HepG2 (cell line): ENCODE data around the gene RANBP3L. TPM values are rescaled to one million over a fixed set of nuclear protein-coding genes. Genes with fewer than 3 reads are reported as not detected.
A peak's percentile ranks its signal among the peaks of the same experiment; 100 is the strongest.

Experiments
- ATAC-seq: fragments of 200-7000 bp; cut with Tn5 transposase; 3 replicates; pipeline ENCODE4 v1.9.1; 2020; ENCODE audit warnings: mild to moderate bottlenecking, moderate library complexity
- BruUV-seq: library from RNA; stranded (reverse); fragments of 400-500 nt; replicated peaks from 2 replicates; lab custom pipeline; 2021; lab: Mats Ljungman, UMichigan
- CTCF ChIA-PET: fragments of 300-600 bp; formaldehyde crosslinking; extraction: SDS; loops from one replicate; lab custom pipeline; 2021; ENCODE audit warnings: low total read pairs, inconsistent platforms, low intra/inter-chr PET ratio; lab: Yijun Ruan, JAX
- POLR2A ChIA-PET: fragments of 350-600 bp; sonication (Branson Sonifier 250); formaldehyde crosslinking; loops from one replicate; lab custom pipeline; 2020; ENCODE audit warnings: antibody characterized with exemption, inconsistent platforms; lab: Yijun Ruan, JAX
- DNase-seq: peaks from one replicate; pipeline ENCODE4 v3.0.0-alpha.2; 2015; ENCODE audit warnings: low spot score
- FAIRE-seq: peaks from 3 replicates; lab custom pipeline; 2011; peaks lifted over from hg19 to GRCh38; lab: Jason Lieb, UNC
- H2AFZ ChIP-seq: one replicate; pipeline ENCODE4 v1.6.1; 2011; ENCODE audit warnings: low read length, inconsistent platforms
- H3K27ac ChIP-seq: fragments of 300-600 bp; 3 replicates; pipeline ENCODE4 v1.8.0; 2011; ENCODE audit warnings: mixed run types, mild to moderate bottlenecking, mixed read lengths, low read length, inconsistent platforms; ENCODE audit not compliant: insufficient read depth; ENCODE audit errors: extremely low read length
- H3K27me3 ChIP-seq, 2 experiments: fragments of 200-600 bp in 1 of 2; 2 replicates in 1 of 2; 3 replicates in 1 of 2; pipeline versions ENCODE4 v1.6.0 to v1.8.0; 2011; ENCODE audit warnings: low read length in 2 of 2, mild to moderate bottlenecking in 2 of 2, moderate library complexity in 2 of 2, inconsistent platforms in 1 of 2; ENCODE audit not compliant: insufficient read depth in 2 of 2, control insufficient read depth in 1 of 2
- H3K36me3 ChIP-seq, 2 experiments: fragments of 200-600 bp in 1 of 2; replicated peaks in 1 of 2; 2 replicates in 1 of 2; 3 replicates in 1 of 2; pipeline versions ENCODE4 v1.5.1 to v1.8.0; 2011; ENCODE audit warnings: low read length in 2 of 2, inconsistent platforms in 1 of 2; ENCODE audit not compliant: insufficient read depth in 2 of 2, control insufficient read depth in 1 of 2
- H3K4me1 ChIP-seq: 2 replicates; pipeline ENCODE4 v1.5.1; 2012; ENCODE audit warnings: low read length, inconsistent platforms; ENCODE audit not compliant: insufficient read depth
- H3K4me2 ChIP-seq: 2 replicates; pipeline ENCODE4 v1.6.0; 2011; ENCODE audit warnings: low read depth, low read length, inconsistent platforms
- H3K4me3 ChIP-seq, 3 experiments: fragments of 200-600 bp in 1 of 3; sonication (generic), shearing (Covaris generic) in 1 of 3; replicated peaks in 1 of 3; 2 replicates each; pipeline ENCODE4 v1.5.1; 2011 to 2016; ENCODE audit warnings: low read length in 3 of 3, inconsistent platforms in 2 of 3, low read depth in 2 of 3, mild to moderate bottlenecking in 2 of 3, control low read depth in 1 of 3, mixed read lengths in 1 of 3; ENCODE audit not compliant: insufficient read depth in 1 of 3
- H3K79me2 ChIP-seq: one replicate; pipeline ENCODE4 v1.6.1; 2011; ENCODE audit warnings: low read length, inconsistent platforms; ENCODE audit not compliant: insufficient read depth
- H3K9ac ChIP-seq: 2 replicates; pipeline ENCODE4 v1.6.0; 2011; ENCODE audit warnings: mild to moderate bottlenecking, low read depth, low read length, inconsistent platforms; ENCODE audit not compliant: insufficient read depth
- H3K9me3 ChIP-seq: 2 replicates; pipeline ENCODE4 v1.5.1; 2012; ENCODE audit warnings: mild to moderate bottlenecking, low read length
- H4K20me1 ChIP-seq: 2 replicates; pipeline ENCODE4 v1.6.0; 2011; ENCODE audit warnings: inconsistent platforms, mild to moderate bottlenecking, low read length, moderate library complexity; ENCODE audit not compliant: insufficient read depth
- EHMT2 ChIP-seq: fragments of 200-600 bp; sonication (generic); IDR thresholded peaks from 2 replicates; pipeline ENCODE4 v1.7.0; 2017; ENCODE audit warnings: antibody characterized with exemption, low read depth, low read length, borderline replicate concordance
- GTF2F1 ChIP-seq: fragments of 150-350 bp; IDR thresholded peaks from 2 replicates; pipeline ENCODE4 v1.6.1; 2014; ENCODE audit warnings: low read length
- MAFF ChIP-seq: IDR thresholded peaks from 2 replicates; pipeline ENCODE4 v1.6.1; 2011; ENCODE audit warnings: low read depth, low read length, improper control_type of control experiment
- MAFK ChIP-seq, 2 experiments: IDR thresholded peaks in 1 of 2; conservative IDR thresholded peaks in 1 of 2; 2 replicates each; pipeline ENCODE4 v1.6.1; 2011; ENCODE audit warnings: improper control_type of control experiment in 2 of 2, low read length in 2 of 2
- WGBS: methylation state at CpG from one replicate; pipeline ENCODE4 v1.1.6; 2017; ENCODE audit warnings: low lambda C conversion rate; 5-methylcytosine and 5-hydroxymethylcytosine counted together
- in situ Hi-C: cut with HindIII; loops from 2 replicates; pipeline ENCODE4 v1.10.0; 2017; ENCODE audit warnings: low pct_unique_long_range_greater_than_20kb; ENCODE audit not compliant: extremely low pct_ligation_motif_present
- intact Hi-C: fragments of 100-400 bp; cut with micrococcal nuclease; formaldehyde crosslinking; loops from one replicate; pipeline ENCODE4 v1.10.0; 2022; ENCODE audit not compliant: unreplicated experiment
- polyA plus RNA-seq, 8 experiments: library from polyadenylated mRNA; depleted of rRNA in 3 of 8; stranded (reverse) in 7 of 8; unstranded in 1 of 8; fragments of >200 nt; fragmentation: Illumina TruSeq in 4 of 8; extraction: Trizol in 4 of 8; gene quantifications; 2 replicates each; pipeline versions ENCODE4 v1.2.1 to v1.2.3, GENCODE V29; 2011 to 2016; ENCODE audit warnings: low read depth in 4 of 8, missing spikeins in 1 of 8, mixed read lengths in 1 of 8; ENCODE audit not compliant: insufficient read depth in 1 of 8
- total RNA-seq, 5 experiments: library from RNA; depleted of rRNA; stranded (reverse); fragments of >200 nt; fragmentation: Illumina TruSeq; extraction: Trizol; gene quantifications; 2 replicates each; pipeline ENCODE4 v1.2.3, GENCODE V29; 2016; ENCODE audit warnings: low read depth in 1 of 5

The RANBP3L gene
- total and polyA plus RNA-seq, 2 of the 13 experiments (the other 11 are each of a cell fraction or from before 2014, with no cell fraction given), result 0.09 TPM; not detected in 1

GRCh38 chr5:36222620-36223019 lies 79.1 kb downstream of the RANBP3L start:
- ATAC-seq, result no peak
- Histone ChIP-seq H3K36me3 (peaks cover 6 to 64% of the 10 kb centered on the region in 2 experiments), H3K79me2 (no peaks in the 10 kb centered on the region), H3K4me2 (no peak overlapping the region), H3K27me3 (no peaks in the 10 kb centered on the region), H3K9ac (no peak overlapping the region), H4K20me1 (no peaks in the 10 kb centered on the region), H3K9me3 (no peaks in the 10 kb centered on the region), H3K4me3 (no peak overlapping the region), H3K4me1 (peaks cover under 1% of the 10 kb centered on the region; the same call in 1 of the 2 replicates), H3K27ac (no peak overlapping the region), H2AFZ (no peak overlapping the region)
- FAIRE-seq, result no peak
- in situ Hi-C loops, result no loop called here
- ChIA-PET POLR2A (no interaction called here), CTCF (no interaction called here)
- BruUV-seq, result no TSS peak
- no peak for TF ChIP-seq EHMT2
- intact Hi-C loops, result no loop called here
- WGBS, result 100% methylated on average over 1 of the region's 1 CpG
- no peak for DNase-seq

- DNase-seq (no peak), ATAC-seq (no peak), FAIRE-seq (no peak)
- H3K79me2 ChIP-seq, result no peaks in the 10 kb centered on the region
- in situ Hi-C loops, result no loop called here
- POLR2A ChIA-PET, result interaction anchor here (1.3 to 1.6 kb wide), 2 partner anchors 24 kb away, joined by 4 read pairs; partner anchors contain the start of gene NADK2
- no peaks in the 10 kb centered on the region for H3K4me1 ChIP-seq
- H3K4me3 ChIP-seq, result no peak overlapping the region
- no peak overlapping the region for H3K4me2 ChIP-seq
- no peaks in the 10 kb centered on the region for H3K9me3 ChIP-seq
- H3K36me3 ChIP-seq, result peaks cover 6 to 66% of the 10 kb centered on the region in 2 experiments
- CTCF ChIA-PET, result no interaction called here
- H4K20me1 ChIP-seq, result no peaks in the 10 kb centered on the region
- 97% methylated on average over 1 of the region's 1 CpG for WGBS
- BruUV-seq, result no TSS peak
- peak; percentile 32 to 70; a peak in 2 of 4 replicates for TF ChIP-seq MAFK (conservative IDR thresholded peaks at IDR 0.05 in 1 of 2, IDR thresholded peaks at IDR 0.05 in 1 of 2; ENCODE audit: low read length in 2 of 2)
- 0 out of 2 replicates have a peak, but pooled peaks have one; percentile 26 for TF ChIP-seq MAFF
- TF ChIP-seq GTF2F1, result no peak
- intact Hi-C loops, result no loop called here
- H3K27ac ChIP-seq, result no peak overlapping the region
- H3K9ac ChIP-seq, result no peak overlapping the region
- H2AFZ ChIP-seq, result no peak overlapping the region
- H3K27me3 ChIP-seq, result no peaks in the 10 kb centered on the region
These were observed 83.7 kb downstream of the RANBP3L start for GRCh38 chr5:36217988-36218387.
